ENCODE data around the gene PPM1H. TPM values are rescaled to one million over a fixed set of nuclear protein-coding genes. Genes with fewer than 3 reads are reported as not detected.

PPM1H gene
- total and polyA plus RNA-seq, 2 of the 8 experiments (the other 6 are each of a cell fraction or from before 2014, with no cell fraction given) = 16.4 to 36.1 TPM

GRCh38 chr12:62655666-62656151 is 279.2 kb downstream of the PPM1H start (continued):
- TF ChIP-seq EP300 (IDR thresholded peaks at IDR 0.05; ENCODE audit: borderline replicate concordance in 1 of 2, low read depth in 2 of 2, low read length in 2 of 2) = no peak
- TF ChIP-seq KDM1A (IDR thresholded peaks at IDR 0.05; ENCODE audit: borderline replicate concordance, low read length) = 0 out of 2 replicates have a peak, but pooled peaks have one; percentile 15
- no peak for TF ChIP-seq CTBP2 (IDR thresholded peaks at IDR 0.05; ENCODE audit: borderline replicate concordance, insufficient read depth, insufficient read length, low read length)
- TF ChIP-seq YY1 (IDR thresholded peaks at IDR 0.05; ENCODE audit: low read depth, low read length) = peak; percentile 83
- no peak for TF ChIP-seq E2F6 (IDR thresholded peaks at IDR 0.05)
- no peak for TF ChIP-seq TAF7 (optimal IDR thresholded peaks at IDR 0.05; ENCODE audit: borderline replicate concordance, low read depth, low read length)
